ENCODE measurements around the gene SLC6A11.

- TF ChIP-seq CTCF (optimal IDR thresholded peaks at IDR 0.05 in 1 of 3, IDR thresholded peaks at IDR 0.05 in 1 of 3, conservative IDR thresholded peaks at IDR 0.05 in 1 of 3; ENCODE audit: extremely low read depth in 1 of 3, insufficient read depth in 2 of 3, low read length in 3 of 3) (no peak), EZH2 (IDR thresholded peaks at IDR 0.05; ENCODE audit: low read length) (no peak)
Observed at GRCh38 chr3:10822708-10823515, 6.9 kb downstream of the SLC6A11 start.
